ENCODE data around the gene SCARB1. TPM values are rescaled to one million over a fixed set of nuclear protein-coding genes. Genes with fewer than 3 reads are reported as not detected.

Gene SCARB1
- total RNA-seq, 2 experiments from 2014 or later, result 36.2 to 38.1 TPM

- CTCF ChIA-PET, result no interaction called here
- intact Hi-C loops (cut with micrococcal nuclease), result no loop called here
- no peaks in the 10 kb centered on the region for H3K4me1 Mint-ChIP-seq (ENCODE audit: low read depth)
Measured at GRCh38 chr12:124812979-124813378, 50.7 kb downstream of the SCARB1 start.

GRCh38 chr12:124812356-124812755 lies 51.3 kb downstream of the SCARB1 start:
- Mint-ChIP-seq H3K27me3 (no peaks in the 10 kb centered on the region), H3K27ac (no peak overlapping the region), H3K36me3 (ENCODE audit: low read depth) (peaks cover 38% of the 10 kb centered on the region), H3K4me1 (ENCODE audit: low read depth) (no peaks in the 10 kb centered on the region), H3K9me3 (no peaks in the 10 kb centered on the region), H3K4me3 (no peak overlapping the region)
- ChIA-PET POLR2A (no interaction called here), CTCF (no interaction called here)
- intact Hi-C loops (cut with micrococcal nuclease), result no loop called here
- TF ChIP-seq CTCF (IDR thresholded peaks at IDR 0.05), result no peak
- no peak for ATAC-seq
- DNase-seq, result no peak

More at GRCh38 chr12:124812979-124813378, 50.7 kb downstream of the SCARB1 start:
- ATAC-seq, result no peak
- H3K27ac Mint-ChIP-seq, result no peak overlapping the region
- TF ChIP-seq CTCF (IDR thresholded peaks at IDR 0.05), result no peak
- peaks cover 38% of the 10 kb centered on the region for H3K36me3 Mint-ChIP-seq (ENCODE audit: low read depth)
- no peak for DNase-seq
- no peaks in the 10 kb centered on the region for H3K27me3 Mint-ChIP-seq
- POLR2A ChIA-PET, result no interaction called here
- no peak overlapping the region for H3K4me3 Mint-ChIP-seq
- H3K9me3 Mint-ChIP-seq, result no peaks in the 10 kb centered on the region

GRCh38 chr12:124811633-124812032 lies 52.0 kb downstream of the SCARB1 start:
- Mint-ChIP-seq H3K27me3 (no peaks in the 10 kb centered on the region), H3K4me1 (ENCODE audit: low read depth) (no peaks in the 10 kb centered on the region), H3K27ac (no peak overlapping the region), H3K36me3 (ENCODE audit: low read depth) (peaks cover 38% of the 10 kb centered on the region), H3K4me3 (no peak overlapping the region), H3K9me3 (no peaks in the 10 kb centered on the region)
- no peak for TF ChIP-seq CTCF (IDR thresholded peaks at IDR 0.05)
- ChIA-PET POLR2A (no interaction called here), CTCF (no interaction called here)
- ATAC-seq (no peak), DNase-seq (no peak)
- intact Hi-C loops (cut with micrococcal nuclease), result no loop called here

- ChIA-PET CTCF (no interaction called here), POLR2A (no interaction called here)
- H3K4me3 Mint-ChIP-seq, result no peak overlapping the region
- H3K27me3 Mint-ChIP-seq, result no peaks in the 10 kb centered on the region
- H3K4me1 Mint-ChIP-seq (ENCODE audit: low read depth), result no peaks in the 10 kb centered on the region
- DNase-seq (no peak), ATAC-seq (no peak)
- peaks cover 38% of the 10 kb centered on the region for H3K36me3 Mint-ChIP-seq (ENCODE audit: low read depth)
- intact Hi-C loops (cut with micrococcal nuclease), result no loop called here
- no peaks in the 10 kb centered on the region for H3K9me3 Mint-ChIP-seq
- H3K27ac Mint-ChIP-seq, result no peak overlapping the region
- no peak for TF ChIP-seq CTCF (IDR thresholded peaks at IDR 0.05)
Measured at GRCh38 chr12:124809878-124810277, 53.8 kb downstream of the SCARB1 start.

GRCh38 chr12:124809391-124809790 lies 54.3 kb downstream of the SCARB1 start:
- TF ChIP-seq CTCF (IDR thresholded peaks at IDR 0.05), result no peak
- ChIA-PET POLR2A (no interaction called here), CTCF (no interaction called here)
- H3K9me3 Mint-ChIP-seq, result no peaks in the 10 kb centered on the region
- no peak overlapping the region for H3K27ac Mint-ChIP-seq
- ATAC-seq, result no peak
- H3K4me1 Mint-ChIP-seq (ENCODE audit: low read depth), result no peaks in the 10 kb centered on the region
- H3K27me3 Mint-ChIP-seq, result no peaks in the 10 kb centered on the region
- intact Hi-C loops (cut with micrococcal nuclease), result no loop called here
- DNase-seq, result no peak
- peaks cover 39% of the 10 kb centered on the region for H3K36me3 Mint-ChIP-seq (ENCODE audit: low read depth)
- no peak overlapping the region for H3K4me3 Mint-ChIP-seq
